ENCODE data around the gene NDUFS7. TPM values are rescaled to one million over a fixed set of nuclear protein-coding genes. Genes with fewer than 3 reads are reported as not detected.

The NDUFS7 gene
- total and polyA plus RNA-seq, 9 of the 15 experiments (the other 6 are each of a cell fraction or from before 2014, with no cell fraction given) = 6.0 to 271 (median 60.6) TPM

DNA sequence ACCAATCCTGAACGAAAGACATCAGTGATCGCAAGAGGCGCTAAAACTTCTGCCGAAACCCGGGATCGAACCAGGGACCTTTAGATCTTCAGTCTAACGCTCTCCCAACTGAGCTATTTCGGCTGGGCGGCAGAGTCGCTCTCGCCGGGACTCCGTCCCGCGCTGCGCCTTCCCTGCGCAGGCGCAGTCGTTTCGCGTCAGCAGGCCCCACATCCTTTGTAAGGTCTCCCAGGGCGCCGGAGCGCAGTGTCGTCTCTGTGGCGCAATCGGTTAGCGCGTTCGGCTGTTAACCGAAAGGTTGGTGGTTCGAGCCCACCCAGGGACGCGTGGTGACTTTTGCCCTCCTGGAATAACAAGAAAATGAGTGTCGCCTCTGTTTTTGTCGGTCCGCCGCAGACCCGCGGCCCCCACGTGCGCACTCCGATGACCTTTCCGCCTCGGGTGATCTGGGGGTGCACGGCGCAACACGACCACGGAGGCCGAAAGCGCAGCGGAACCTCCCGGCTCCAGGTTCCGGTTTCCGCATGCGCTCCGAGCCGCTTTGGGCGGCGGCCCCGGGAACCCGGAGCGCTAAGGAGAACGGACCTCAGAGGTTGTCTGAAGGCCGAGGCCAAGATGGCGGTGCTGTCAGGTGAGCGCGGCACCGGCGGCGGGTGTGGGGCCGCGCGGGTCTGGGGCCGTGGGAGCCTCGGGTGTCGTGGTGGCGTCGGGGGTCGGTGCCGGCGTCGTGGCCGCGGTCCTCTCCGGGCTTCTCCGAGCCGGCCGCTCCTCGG lies at the start of gene NDUFS7 (continued):
- TF ChIP-seq ELK3 (CRISPR knock-in tag; IDR thresholded peaks at IDR 0.05) (no peak), KAT2B (IDR thresholded peaks at IDR 0.05; ENCODE audit: low read depth, low read length) (peak; percentile 29), MCM3 (IDR thresholded peaks at IDR 0.05) (no peak), ZFP36 (IDR thresholded peaks at IDR 0.05; ENCODE audit: low read depth, low read length, partially characterized antibody) (no peak), ZNF444 (CRISPR knock-in tag; IDR thresholded peaks at IDR 0.05) (no peak), CHD7 (IDR thresholded peaks at IDR 0.05; ENCODE audit: low read depth, low read length) (peak; percentile 84), SRSF7 (optimal IDR thresholded peaks at IDR 0.05; ENCODE audit: low read depth, low read length) (peak; percentile 58), SMARCA4 (IDR thresholded peaks at IDR 0.05) (no peak), CBX8 (IDR thresholded peaks at IDR 0.05; ENCODE audit: borderline replicate concordance, extremely low read depth, low read depth, low read length, poor library complexity, severe bottlenecking) (no peak)
- TF ChIP-seq, protein P1, sequence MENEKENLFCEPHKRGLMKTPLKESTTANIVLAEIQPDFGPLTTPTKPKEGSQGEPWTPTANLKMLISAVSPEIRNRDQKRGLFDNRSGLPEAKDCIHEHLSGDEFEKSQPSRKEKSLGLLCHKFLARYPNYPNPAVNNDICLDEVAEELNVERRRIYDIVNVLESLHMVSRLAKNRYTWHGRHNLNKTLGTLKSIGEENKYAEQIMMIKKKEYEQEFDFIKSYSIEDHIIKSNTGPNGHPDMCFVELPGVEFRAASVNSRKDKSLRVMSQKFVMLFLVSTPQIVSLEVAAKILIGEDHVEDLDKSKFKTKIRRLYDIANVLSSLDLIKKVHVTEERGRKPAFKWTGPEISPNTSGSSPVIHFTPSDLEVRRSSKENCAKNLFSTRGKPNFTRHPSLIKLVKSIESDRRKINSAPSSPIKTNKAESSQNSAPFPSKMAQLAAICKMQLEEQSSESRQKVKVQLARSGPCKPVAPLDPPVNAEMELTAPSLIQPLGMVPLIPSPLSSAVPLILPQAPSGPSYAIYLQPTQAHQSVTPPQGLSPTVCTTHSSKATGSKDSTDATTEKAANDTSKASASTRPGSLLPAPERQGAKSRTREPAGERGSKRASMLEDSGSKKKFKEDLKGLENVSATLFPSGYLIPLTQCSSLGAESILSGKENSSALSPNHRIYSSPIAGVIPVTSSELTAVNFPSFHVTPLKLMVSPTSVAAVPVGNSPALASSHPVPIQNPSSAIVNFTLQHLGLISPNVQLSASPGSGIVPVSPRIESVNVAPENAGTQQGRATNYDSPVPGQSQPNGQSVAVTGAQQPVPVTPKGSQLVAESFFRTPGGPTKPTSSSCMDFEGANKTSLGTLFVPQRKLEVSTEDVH (IDR thresholded peaks at IDR 0.05; ENCODE audit: low read depth, partially characterized antibody) = peak; percentile 84
- TF ChIP-seq, protein P2, sequence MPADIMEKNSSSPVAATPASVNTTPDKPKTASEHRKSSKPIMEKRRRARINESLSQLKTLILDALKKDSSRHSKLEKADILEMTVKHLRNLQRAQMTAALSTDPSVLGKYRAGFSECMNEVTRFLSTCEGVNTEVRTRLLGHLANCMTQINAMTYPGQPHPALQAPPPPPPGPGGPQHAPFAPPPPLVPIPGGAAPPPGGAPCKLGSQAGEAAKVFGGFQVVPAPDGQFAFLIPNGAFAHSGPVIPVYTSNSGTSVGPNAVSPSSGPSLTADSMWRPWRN (IDR thresholded peaks at IDR 0.05; ENCODE audit: low read depth) = peak; percentile 80
